ENCODE measurements around the gene HSD17B3. TPM values are rescaled to one million over a fixed set of nuclear protein-coding genes. Genes with fewer than 3 reads are reported as not detected.
"Not testable (repeated sequence)": the region's sequence is repeated elsewhere in the genome, so short reads cannot be mapped to it uniquely, and the experiment has no call there.

HSD17B3 gene
- total RNA-seq, 2 donors from 2014 or later = 0.86 TPM; not detected in 1

GRCh38 chr9:96318921-96319565, 17.1 kb upstream of the HSD17B3 start:
- intact Hi-C loops (cut with DNase I) = loop anchor here (10.0 kb wide), 1 partner anchor 84 kb away; no protein-coding TSS in a partner anchor
- no peak for DNase-seq (ENCODE audit: low spot score)

- no peak for DNase-seq (ENCODE audit: low spot score)
Measured at GRCh38 chr9:96317335-96317980, 15.5 kb upstream of the HSD17B3 start.

GRCh38 chr9:96309850-96310249, 7.9 kb upstream of the HSD17B3 start:
- intact Hi-C loops (cut with DNase I) = loop anchor here (10.0 kb wide), 1 partner anchor 75 kb away; no protein-coding TSS in a partner anchor
- no peak for DNase-seq (ENCODE audit: low spot score)

More at GRCh38 chr9:96317335-96317980, 15.5 kb upstream of the HSD17B3 start:
- intact Hi-C loops (cut with DNase I) = loop anchor here (10.0 kb wide), 1 partner anchor 83 kb away; no protein-coding TSS in a partner anchor

GRCh38 chr9:96306958-96307357, 5.0 kb upstream of the HSD17B3 start:
- DNase-seq (ENCODE audit: low spot score); intact Hi-C loops (cut with DNase I): not testable (repeated sequence)

- no peak for DNase-seq (ENCODE audit: low spot score)
Measured at GRCh38 chr9:96305171-96305570, 3.2 kb upstream of the HSD17B3 start.

GRCh38 chr9:96304230-96304629, 2.3 kb upstream of the HSD17B3 start:
- intact Hi-C loops (cut with DNase I) = no loop called here
- DNase-seq (ENCODE audit: low spot score) = no peak

More at GRCh38 chr9:96305171-96305570, 3.2 kb upstream of the HSD17B3 start:
- intact Hi-C loops (cut with DNase I) = no loop called here

GRCh38 chr9:96299823-96300222, 2.2 kb downstream of the HSD17B3 start:
- intact Hi-C loops (cut with DNase I) = no loop called here
- DNase-seq (ENCODE audit: low spot score) = no peak

- intact Hi-C loops (cut with DNase I) = no loop called here
- DNase-seq (ENCODE audit: low spot score) = no peak
Measured at GRCh38 chr9:96294159-96294545, 7.8 kb downstream of the HSD17B3 start.

GRCh38 chr9:96293498-96294158, 8.3 kb downstream of the HSD17B3 start:
- intact Hi-C loops (cut with DNase I) = no loop called here
- DNase-seq (ENCODE audit: low spot score) = no peak

- intact Hi-C loops (cut with DNase I) = no loop called here
Measured at GRCh38 chr9:96289392-96289791, 12.6 kb downstream of the HSD17B3 start.

GRCh38 chr9:96281641-96282040, 20.3 kb downstream of the HSD17B3 start:
- intact Hi-C loops (cut with DNase I) = no loop called here
- DNase-seq (ENCODE audit: low spot score) = no peak

More at GRCh38 chr9:96289392-96289791, 12.6 kb downstream of the HSD17B3 start:
- DNase-seq (ENCODE audit: low spot score) = no peak

- intact Hi-C loops (cut with DNase I) = no loop called here
- no peak for DNase-seq (ENCODE audit: low spot score)
Measured at GRCh38 chr9:96279932-96280331, 22.0 kb downstream of the HSD17B3 start.

GRCh38 chr9:96274939-96275338, 27.0 kb downstream of the HSD17B3 start:
- no peak for DNase-seq (ENCODE audit: low spot score)
- intact Hi-C loops (cut with DNase I) = no loop called here

GRCh38 chr9:96270236-96270744, 31.7 kb downstream of the HSD17B3 start:
- intact Hi-C loops (cut with DNase I) = loop anchor here in 1 of 2 donors (2.0 kb wide), 1 partner anchor 15 kb away; no protein-coding TSS in a partner anchor

GRCh38 chr9:96258967-96259366, 43.0 kb downstream of the HSD17B3 start:
- intact Hi-C loops (cut with DNase I) = no loop called here
- DNase-seq (ENCODE audit: low spot score) = no peak

More at GRCh38 chr9:96270236-96270744, 31.7 kb downstream of the HSD17B3 start:
- DNase-seq (ENCODE audit: low spot score) = no peak

GRCh38 chr9:96256800-96257199, 45.2 kb downstream of the HSD17B3 start:
- intact Hi-C loops (cut with DNase I) = no loop called here
- no peak for DNase-seq (ENCODE audit: low spot score)

GRCh38 chr9:96255698-96256097, 46.3 kb downstream of the HSD17B3 start:
- intact Hi-C loops (cut with DNase I) = loop anchor here in 1 of 2 donors (2.0 kb wide), 1 partner anchor 15 kb away; no protein-coding TSS in a partner anchor
- DNase-seq (ENCODE audit: low spot score) = no peak

GRCh38 chr9:96253059-96253696, 48.8 kb downstream of the HSD17B3 start:
- intact Hi-C loops (cut with DNase I) = no loop called here

GRCh38 chr9:96251451-96251850, 50.5 kb downstream of the HSD17B3 start:
- intact Hi-C loops (cut with DNase I) = no loop called here
- no peak for DNase-seq (ENCODE audit: low spot score)

More at GRCh38 chr9:96253059-96253696, 48.8 kb downstream of the HSD17B3 start:
- no peak for DNase-seq (ENCODE audit: low spot score)

All from posterior vena cava (tissue), 2 donors.